ENCODE results near the gene NPIPA5. TPM values are rescaled to one million over a fixed set of nuclear protein-coding genes. Genes with fewer than 3 reads are reported as not detected.

The NPIPA5 gene
- total and polyA plus RNA-seq, 2 of the 13 experiments (the other 11 are each of a cell fraction or from before 2014, with no cell fraction given), result 9.7 to 21.5 TPM

DNA sequence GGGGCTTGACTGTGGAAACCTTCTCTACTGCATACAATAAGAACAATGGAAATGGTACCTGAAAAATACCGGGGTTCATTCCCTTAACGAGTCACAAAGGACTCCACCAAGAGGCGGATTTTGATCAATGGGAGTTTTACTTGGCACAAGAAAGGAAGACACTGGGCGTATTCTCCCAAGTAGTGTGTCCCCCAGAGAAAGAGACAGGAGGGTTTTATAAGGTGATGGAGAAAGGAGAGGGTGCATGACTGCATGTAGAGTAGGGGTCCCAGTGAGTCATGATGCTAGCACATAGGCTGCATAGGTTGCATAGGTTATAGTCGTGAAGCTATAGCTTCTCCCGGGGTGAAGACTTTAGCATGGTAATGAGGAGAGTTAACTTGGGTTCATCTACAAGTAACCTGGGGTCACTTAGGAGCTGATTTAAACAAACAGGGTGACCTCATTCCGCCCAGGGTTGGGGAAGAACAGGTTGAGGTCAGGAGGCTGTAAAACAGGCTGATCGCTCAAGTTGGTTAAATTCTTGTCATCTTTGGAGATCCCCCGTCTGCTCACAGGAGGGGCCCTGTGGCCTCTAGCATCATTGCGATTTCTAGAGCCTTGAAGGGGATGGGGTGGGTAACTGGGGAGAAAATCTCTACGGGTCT lies 19.0 kb upstream of the NPIPA5 start (continued):
- TF ChIP-seq MED1 (CRISPR knock-in tag; IDR thresholded peaks at IDR 0.05), result no peak; the same call in 1 of the 2 replicates
- TF ChIP-seq, protein P1, sequence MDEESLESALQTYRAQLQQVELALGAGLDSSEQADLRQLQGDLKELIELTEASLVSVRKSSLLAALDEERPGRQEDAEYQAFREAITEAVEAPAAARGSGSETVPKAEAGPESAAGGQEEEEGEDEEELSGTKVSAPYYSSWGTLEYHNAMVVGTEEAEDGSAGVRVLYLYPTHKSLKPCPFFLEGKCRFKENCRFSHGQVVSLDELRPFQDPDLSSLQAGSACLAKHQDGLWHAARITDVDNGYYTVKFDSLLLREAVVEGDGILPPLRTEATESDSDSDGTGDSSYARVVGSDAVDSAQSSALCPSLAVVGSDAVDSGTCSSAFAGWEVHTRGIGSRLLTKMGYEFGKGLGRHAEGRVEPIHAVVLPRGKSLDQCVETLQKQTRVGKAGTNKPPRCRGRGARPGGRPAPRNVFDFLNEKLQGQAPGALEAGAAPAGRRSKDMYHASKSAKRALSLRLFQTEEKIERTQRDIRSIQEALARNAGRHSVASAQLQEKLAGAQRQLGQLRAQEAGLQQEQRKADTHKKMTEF (CRISPR knock-in tag; IDR thresholded peaks at IDR 0.05), result no peak
- TF ChIP-seq CAMTA2 (CRISPR knock-in tag; IDR thresholded peaks at IDR 0.05; ENCODE audit: borderline replicate concordance), result peak; percentile 13; the same call in 1 of the 2 replicates
- no peak for TF ChIP-seq IRX3 (CRISPR knock-in tag; IDR thresholded peaks at IDR 0.05; ENCODE audit: borderline replicate concordance, low read depth)
- no peak for TF ChIP-seq ZNF30 (CRISPR knock-in tag; IDR thresholded peaks at IDR 0.05)
- TF ChIP-seq SUZ12 (IDR thresholded peaks at IDR 0.05; ENCODE audit: low read depth, low read length), result no peak
- TF ChIP-seq, protein P2, sequence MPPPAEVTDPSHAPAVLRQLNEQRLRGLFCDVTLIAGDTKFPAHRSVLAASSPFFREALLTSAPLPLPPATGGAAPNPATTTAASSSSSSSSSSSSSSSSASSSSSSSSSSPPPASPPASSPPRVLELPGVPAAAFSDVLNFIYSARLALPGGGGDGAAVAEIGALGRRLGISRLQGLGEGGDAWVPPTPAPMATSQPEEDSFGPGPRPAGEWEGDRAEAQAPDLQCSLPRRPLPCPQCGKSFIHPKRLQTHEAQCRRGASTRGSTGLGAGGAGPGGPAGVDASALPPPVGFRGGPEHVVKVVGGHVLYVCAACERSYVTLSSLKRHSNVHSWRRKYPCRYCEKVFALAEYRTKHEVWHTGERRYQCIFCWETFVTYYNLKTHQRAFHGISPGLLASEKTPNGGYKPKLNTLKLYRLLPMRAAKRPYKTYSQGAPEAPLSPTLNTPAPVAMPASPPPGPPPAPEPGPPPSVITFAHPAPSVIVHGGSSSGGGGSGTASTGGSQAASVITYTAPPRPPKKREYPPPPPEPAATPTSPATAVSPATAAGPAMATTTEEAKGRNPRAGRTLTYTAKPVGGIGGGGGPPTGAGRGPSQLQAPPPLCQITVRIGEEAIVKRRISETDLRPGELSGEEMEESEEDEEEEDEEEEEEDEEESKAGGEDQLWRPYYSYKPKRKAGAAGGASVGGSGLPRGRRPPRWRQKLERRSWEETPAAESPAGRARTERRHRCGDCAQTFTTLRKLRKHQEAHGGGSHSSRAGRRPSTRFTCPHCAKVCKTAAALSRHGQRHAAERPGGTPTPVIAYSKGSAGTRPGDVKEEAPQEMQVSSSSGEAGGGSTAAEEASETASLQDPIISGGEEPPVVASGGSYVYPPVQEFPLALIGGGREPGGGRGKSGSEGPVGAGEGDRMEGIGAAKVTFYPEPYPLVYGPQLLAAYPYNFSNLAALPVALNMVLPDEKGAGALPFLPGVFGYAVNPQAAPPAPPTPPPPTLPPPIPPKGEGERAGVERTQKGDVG (CRISPR knock-in tag; IDR thresholded peaks at IDR 0.05; ENCODE audit: borderline replicate concordance), result 0 out of 2 replicates have a peak, but pooled peaks have one; percentile 46
- TF ChIP-seq, protein P3, sequence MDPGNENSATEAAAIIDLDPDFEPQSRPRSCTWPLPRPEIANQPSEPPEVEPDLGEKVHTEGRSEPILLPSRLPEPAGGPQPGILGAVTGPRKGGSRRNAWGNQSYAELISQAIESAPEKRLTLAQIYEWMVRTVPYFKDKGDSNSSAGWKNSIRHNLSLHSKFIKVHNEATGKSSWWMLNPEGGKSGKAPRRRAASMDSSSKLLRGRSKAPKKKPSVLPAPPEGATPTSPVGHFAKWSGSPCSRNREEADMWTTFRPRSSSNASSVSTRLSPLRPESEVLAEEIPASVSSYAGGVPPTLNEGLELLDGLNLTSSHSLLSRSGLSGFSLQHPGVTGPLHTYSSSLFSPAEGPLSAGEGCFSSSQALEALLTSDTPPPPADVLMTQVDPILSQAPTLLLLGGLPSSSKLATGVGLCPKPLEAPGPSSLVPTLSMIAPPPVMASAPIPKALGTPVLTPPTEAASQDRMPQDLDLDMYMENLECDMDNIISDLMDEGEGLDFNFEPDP (CRISPR knock-in tag; conservative IDR thresholded peaks at IDR 0.05), result 0 out of 2 replicates have a peak, but pooled peaks have one; percentile 76
- TF ChIP-seq HIVEP1 (CRISPR knock-in tag; IDR thresholded peaks at IDR 0.05), result no peak
- TF ChIP-seq SRSF4 (IDR thresholded peaks at IDR 0.05; ENCODE audit: low read depth, low read length, poor library complexity, severe bottlenecking), result no peak
- TF ChIP-seq, protein P4, sequence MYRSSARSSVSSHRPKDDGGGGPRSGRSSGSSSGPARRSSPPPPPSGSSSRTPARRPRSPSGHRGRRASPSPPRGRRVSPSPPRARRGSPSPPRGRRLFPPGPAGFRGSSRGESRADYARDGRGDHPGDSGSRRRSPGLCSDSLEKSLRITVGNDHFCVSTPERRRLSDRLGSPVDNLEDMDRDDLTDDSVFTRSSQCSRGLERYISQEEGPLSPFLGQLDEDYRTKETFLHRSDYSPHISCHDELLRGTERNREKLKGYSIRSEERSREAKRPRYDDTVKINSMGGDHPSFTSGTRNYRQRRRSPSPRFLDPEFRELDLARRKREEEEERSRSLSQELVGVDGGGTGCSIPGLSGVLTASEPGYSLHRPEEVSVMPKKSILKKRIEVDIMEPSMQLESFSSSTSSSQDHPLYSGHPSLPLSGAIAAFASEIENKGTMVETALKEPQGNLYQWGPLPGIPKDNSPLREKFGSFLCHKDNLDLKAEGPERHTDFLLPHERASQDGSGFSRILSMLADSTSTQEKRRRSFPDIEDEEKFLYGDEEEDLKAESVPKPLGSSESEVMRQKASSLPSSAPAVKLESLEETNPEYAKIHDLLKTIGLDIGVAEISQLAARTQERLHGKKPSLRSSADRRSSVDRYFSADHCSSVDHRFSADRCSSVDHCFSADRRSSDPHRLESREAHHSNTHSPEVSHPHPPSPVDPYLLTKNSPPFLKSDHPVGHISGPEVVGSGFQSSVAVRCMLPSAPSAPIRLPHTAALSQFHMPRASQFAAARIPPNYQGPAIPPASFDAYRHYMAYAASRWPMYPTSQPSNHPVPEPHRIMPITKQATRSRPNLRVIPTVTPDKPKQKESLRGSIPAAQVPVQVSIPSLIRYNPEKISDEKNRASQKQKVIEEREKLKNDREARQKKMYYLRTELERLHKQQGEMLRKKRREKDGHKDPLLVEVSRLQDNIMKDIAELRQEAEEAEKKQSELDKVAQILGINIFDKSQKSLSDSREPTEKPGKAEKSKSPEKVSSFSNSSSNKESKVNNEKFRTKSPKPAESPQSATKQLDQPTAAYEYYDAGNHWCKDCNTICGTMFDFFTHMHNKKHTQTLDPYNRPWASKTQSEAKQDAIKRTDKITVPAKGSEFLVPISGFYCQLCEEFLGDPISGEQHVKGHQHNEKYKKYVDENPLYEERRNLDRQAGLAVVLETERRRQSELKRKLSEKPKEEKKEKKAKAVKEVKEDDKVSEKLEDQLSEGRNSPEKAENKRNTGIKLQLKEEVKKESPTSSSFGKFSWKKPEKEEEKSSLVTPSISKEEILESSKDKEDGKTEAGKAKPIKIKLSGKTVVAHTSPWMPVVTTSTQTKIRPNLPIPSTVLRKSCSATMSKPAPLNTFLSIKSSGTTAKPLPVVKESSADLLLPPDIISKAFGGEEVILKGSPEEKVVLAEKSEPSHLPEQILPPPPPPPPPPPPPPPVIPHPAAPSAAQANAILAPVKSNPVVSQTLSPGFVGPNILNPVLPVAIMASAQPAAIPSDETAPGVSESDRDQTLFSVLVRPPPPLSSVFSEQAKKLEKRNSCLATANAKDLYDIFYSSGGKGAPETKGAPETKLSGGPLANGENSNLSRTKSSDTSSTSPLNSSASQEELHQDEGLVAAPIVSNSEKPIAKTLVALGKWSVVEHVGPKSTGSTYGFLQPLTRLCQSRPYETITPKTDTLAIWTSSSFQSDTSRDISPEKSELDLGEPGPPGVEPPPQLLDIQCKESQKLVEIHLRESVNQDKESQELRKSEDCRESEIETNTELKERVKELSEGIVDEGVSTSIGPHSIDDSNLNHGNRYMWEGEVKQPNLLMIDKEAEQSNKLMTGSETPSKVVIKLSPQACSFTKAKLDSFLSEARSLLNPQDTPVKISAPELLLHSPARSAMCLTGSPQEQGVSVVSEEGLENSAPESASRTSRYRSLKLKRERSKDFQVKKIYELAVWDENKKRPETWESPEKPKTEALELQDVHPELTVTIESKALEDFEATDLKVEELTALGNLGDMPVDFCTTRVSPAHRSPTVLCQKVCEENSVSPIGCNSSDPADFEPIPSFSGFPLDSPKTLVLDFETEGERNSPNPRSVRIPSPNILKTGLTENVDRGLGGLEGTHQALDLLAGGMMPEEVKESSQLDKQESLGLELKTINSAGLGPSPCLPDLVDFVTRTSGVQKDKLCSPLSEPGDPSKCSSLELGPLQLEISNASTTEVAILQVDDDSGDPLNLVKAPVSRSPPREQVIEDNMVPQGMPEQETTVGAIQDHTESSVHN (CRISPR knock-in tag; IDR thresholded peaks at IDR 0.05), result no peak
- no peak for TF ChIP-seq ZNF331 (CRISPR knock-in tag; IDR thresholded peaks at IDR 0.05)
- TF ChIP-seq JUN (CRISPR knock-in tag; IDR thresholded peaks at IDR 0.05), result 0 out of 2 replicates have a peak, but pooled peaks have one; percentile 18
- TF ChIP-seq REPIN1 (CRISPR knock-in tag; IDR thresholded peaks at IDR 0.05; ENCODE audit: borderline replicate concordance, low read depth), result no peak
- TF ChIP-seq IKZF1 (IDR thresholded peaks at IDR 0.05), result no peak

Measured in HepG2 (cell line).